SK-N-SH (cell line): ENCODE data around the gene TCOF1. TPM values are rescaled to one million over a fixed set of nuclear protein-coding genes. Genes with fewer than 3 reads are reported as not detected.

Experiments
- CTCF ChIA-PET: fragments of 300-600, 350-600 bp; formaldehyde crosslinking; extraction: SDS; loops from one replicate; lab custom pipeline; 2021; lab: Yijun Ruan, JAX
- POLR2A ChIA-PET: fragments of 350-600 bp; sonication (Branson Sonifier 250); formaldehyde crosslinking; extraction: SDS; loops from one replicate; lab custom pipeline; 2020; ENCODE audit warnings: antibody characterized with exemption, inconsistent platforms; lab: Yijun Ruan, JAX
- DNase-seq: peaks from one replicate; pipeline ENCODE4 v3.0.0; 2012
- H2AFZ ChIP-seq: fragments of 200-600 bp; sonication (generic); 2 replicates; pipeline ENCODE4 v1.8.1; 2016; ENCODE audit warnings: antibody characterized with exemption, mild to moderate bottlenecking, low read depth
- H3F3A ChIP-seq: fragments of 200-600 bp; sonication (generic); replicated peaks from 2 replicates; pipeline ENCODE3; 2016; ENCODE audit warnings: antibody characterized with exemption, mild to moderate bottlenecking; ENCODE audit not compliant: insufficient read depth
- H3K27ac ChIP-seq, 2 experiments: fragments of 200-500 bp in 1 of 2; fragments of 200-600 bp in 1 of 2; sonication (Bioruptor generic) in 1 of 2; sonication (generic), shearing (Covaris generic) in 1 of 2; 2 replicates each; pipeline versions ENCODE4 v1.5.1 to v1.6.1; 2014 to 2016; ENCODE audit warnings: low read depth in 2 of 2, inconsistent platforms in 1 of 2, low read length in 1 of 2, mild to moderate bottlenecking in 1 of 2, mixed read lengths in 1 of 2
- H3K27me3 ChIP-seq: fragments of 200-600 bp; sonication (generic), shearing (Covaris generic); 2 replicates; pipeline ENCODE4 v1.6.1; 2016; ENCODE audit warnings: mixed run types; ENCODE audit not compliant: insufficient read depth
- H3K36me3 ChIP-seq, 2 experiments: fragments of 200-500 bp in 1 of 2; fragments of 200-600 bp in 1 of 2; sonication (Bioruptor generic) in 1 of 2; sonication (generic) in 1 of 2; replicated peaks in 1 of 2; 2 replicates each; pipeline versions ENCODE3 to v1.5.1; 2014 to 2016; ENCODE audit warnings: low read length in 1 of 2, mild to moderate bottlenecking in 1 of 2; ENCODE audit not compliant: insufficient read depth in 2 of 2, control insufficient read depth in 1 of 2
- H3K4me1 ChIP-seq, 2 experiments: fragments of 200-500 bp in 1 of 2; fragments of 200-600 bp in 1 of 2; sonication (Bioruptor generic) in 1 of 2; sonication (generic), shearing (Covaris generic) in 1 of 2; 2 replicates each; pipeline versions ENCODE4 v1.5.1 to v1.6.1; 2014 to 2016; ENCODE audit warnings: low read depth in 1 of 2, low read length in 1 of 2, mixed run types in 1 of 2; ENCODE audit not compliant: insufficient read depth in 2 of 2, control insufficient read depth in 1 of 2
- H3K4me2 ChIP-seq: fragments of 200-600 bp; sonication (generic), shearing (Covaris generic); 2 replicates; pipeline ENCODE4 v1.6.1; 2017; ENCODE audit warnings: mixed run types
- H3K4me3 ChIP-seq, 2 experiments: fragments of 200-500 bp in 1 of 2; fragments of 200-600 bp in 1 of 2; sonication (Bioruptor generic) in 1 of 2; sonication (generic), shearing (Covaris generic) in 1 of 2; 2 replicates each; pipeline versions ENCODE4 v1.5.1 to v1.8.1; 2014 to 2016; ENCODE audit warnings: low read depth in 2 of 2, inconsistent platforms in 1 of 2, low read length in 1 of 2, mild to moderate bottlenecking in 1 of 2, mixed read lengths in 1 of 2, moderate library complexity in 1 of 2
- H3K79me2 ChIP-seq: fragments of 200-600 bp; sonication (generic); 2 replicates; pipeline ENCODE4 v1.8.1; 2017; ENCODE audit warnings: mild to moderate bottlenecking; ENCODE audit not compliant: insufficient read depth
- H3K9ac ChIP-seq: fragments of 200-600 bp; sonication (generic); 2 replicates; pipeline ENCODE4 v1.6.1; 2017; ENCODE audit warnings: mixed run types
- H3K9me2 ChIP-seq: fragments of 200-600 bp; sonication (generic); 2 replicates; pipeline ENCODE4 v1.6.1; 2017; ENCODE audit warnings: mixed run types
- H3K9me3 ChIP-seq: fragments of 200-600 bp; sonication (generic); 2 replicates; pipeline ENCODE4 v1.6.1; 2017; ENCODE audit warnings: mixed run types, mild to moderate bottlenecking, moderate library complexity
- H4K20me1 ChIP-seq: fragments of 200-600 bp; sonication (generic); 2 replicates; pipeline ENCODE4 v1.6.1; 2017; ENCODE audit warnings: mild to moderate bottlenecking, mixed run types; ENCODE audit not compliant: insufficient read depth
- CHD2 ChIP-seq: fragments of 150-350 bp; IDR thresholded peaks from 2 replicates; pipeline ENCODE4 v1.6.1; 2018; ENCODE audit warnings: low read length; ENCODE audit not compliant: partially characterized antibody
- EP300 ChIP-seq, 2 experiments: IDR thresholded peaks; 2 replicates each; pipeline versions ENCODE4 v1.4.0 to v1.6.1; 2012; ENCODE audit warnings: borderline replicate concordance in 1 of 2, low read depth in 1 of 2, low read length in 1 of 2
- FOSL2 ChIP-seq: IDR thresholded peaks from 2 replicates; pipeline ENCODE4 v1.4.0; 2012; ENCODE audit warnings: low read depth, mild to moderate bottlenecking, moderate library complexity, borderline replicate concordance
- FOXM1 ChIP-seq: IDR thresholded peaks from 2 replicates; pipeline ENCODE4 v1.4.0; 2012; ENCODE audit warnings: low read depth, mild to moderate bottlenecking
- GABPA ChIP-seq: IDR thresholded peaks from 2 replicates; pipeline ENCODE4 v1.4.0; 2012; ENCODE audit warnings: low read depth, mild to moderate bottlenecking
- JUND ChIP-seq: IDR thresholded peaks from 2 replicates; pipeline ENCODE4 v1.4.0; 2012
- RAD21 ChIP-seq: IDR thresholded peaks from 2 replicates; pipeline ENCODE4 v1.6.1; 2012; ENCODE audit warnings: mild to moderate bottlenecking, low read length
- RFX5 ChIP-seq: IDR thresholded peaks from 2 replicates; pipeline ENCODE4 v1.6.1; 2012; ENCODE audit warnings: mild to moderate bottlenecking, improper control_type of control experiment, low read length
- RXRA ChIP-seq: IDR thresholded peaks from 2 replicates; pipeline ENCODE4 v1.4.0; 2012; ENCODE audit warnings: low read depth, mild to moderate bottlenecking, borderline replicate concordance
- TAF1 ChIP-seq: IDR thresholded peaks from 2 replicates; pipeline ENCODE4 v1.6.1; 2012; ENCODE audit warnings: low read depth, mild to moderate bottlenecking, low read length, moderate library complexity, borderline replicate concordance
- TCF12 ChIP-seq: IDR thresholded peaks from 2 replicates; pipeline ENCODE4 v1.4.0; 2012
- TEAD4 ChIP-seq: IDR thresholded peaks from 2 replicates; pipeline ENCODE4 v1.4.0; 2012; ENCODE audit warnings: mild to moderate bottlenecking, borderline replicate concordance; ENCODE audit not compliant: insufficient read depth
- YY1 ChIP-seq: IDR thresholded peaks from 2 replicates; pipeline ENCODE4 v1.4.0; 2012; ENCODE audit warnings: low read depth, mild to moderate bottlenecking
- WGBS: methylation state at CpG from one replicate; pipeline ENCODE4 v1.1.6; 2017; ENCODE audit warnings: low lambda C conversion rate; 5-methylcytosine and 5-hydroxymethylcytosine counted together
- polyA plus RNA-seq, 3 experiments: library from polyadenylated mRNA; depleted of rRNA; stranded (reverse); fragments of >200 nt; gene quantifications; 2 replicates each; pipeline ENCODE4 v1.2.3, GENCODE V29; 2012
- TF ChIP-seq, protein P1 (sequence below): fragments of 150-350 bp; IDR thresholded peaks from 2 replicates; pipeline ENCODE4 v1.6.1; 2017; ENCODE audit warnings: antibody characterized with exemption, low read length, low read depth, borderline replicate concordance
- TF ChIP-seq, protein P2 (sequence below): fragments of 150-350 bp; IDR thresholded peaks from 2 replicates; pipeline ENCODE4 v1.6.1; 2016; ENCODE audit warnings: mild to moderate bottlenecking, low read depth, low read length
- TF ChIP-seq, protein P3 (sequence below): IDR thresholded peaks from 2 replicates; pipeline ENCODE4 v1.4.0; 2012; ENCODE audit warnings: low read depth
- TF ChIP-seq, protein P4 (sequence below): fragments of 200-600 bp; sonication (generic); IDR thresholded peaks from 2 replicates; pipeline ENCODE4 v1.6.1; 2017; ENCODE audit warnings: antibody characterized with exemption, mild to moderate bottlenecking, moderate library complexity

TCOF1 gene
- polyA plus RNA-seq, 1 of the 3 experiments (the other 2 are of a cell fraction) = 33.0 TPM

DNA sequence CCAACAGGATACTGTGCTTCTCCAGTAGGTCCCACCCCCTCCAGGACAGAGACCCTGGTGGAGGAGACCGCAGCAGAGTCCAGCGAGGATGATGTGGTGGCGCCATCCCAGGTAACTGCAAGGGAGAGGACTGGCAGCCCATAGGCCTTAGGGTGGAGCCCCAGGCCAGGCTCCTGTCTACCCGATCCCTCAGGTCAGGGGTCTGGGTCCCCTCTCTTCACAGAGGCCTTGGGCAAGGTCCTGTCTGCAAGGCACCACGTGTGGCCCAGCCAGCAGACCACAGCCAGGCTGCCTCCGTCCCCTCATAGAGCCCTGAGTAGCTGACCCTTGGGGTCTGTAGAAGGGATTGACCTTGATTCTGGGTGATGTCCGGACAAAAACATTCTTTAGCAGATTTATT, 35.2 kb downstream of the TCOF1 start:
- Histone ChIP-seq H3K4me2 (no peak overlapping the region), H3K27me3 (no peaks in the 10 kb centered on the region), H3K4me3 (no peak overlapping the region), H3K4me1 (no peaks in the 10 kb centered on the region), H3K27ac (no peak overlapping the region), H3F3A (peaks cover 4% of the 10 kb centered on the region), H3K9me3 (no peaks in the 10 kb centered on the region), H2AFZ (no peak overlapping the region), H3K36me3 (peaks cover 29 to 91% of the 10 kb centered on the region in 2 experiments), H3K9me2 (no peaks in the 10 kb centered on the region), H3K79me2 (no peaks in the 10 kb centered on the region), H4K20me1 (no peaks in the 10 kb centered on the region), H3K9ac (no peak overlapping the region)
- 87% methylated on average over 2 of the region's 7 CpGs for WGBS
- CTCF ChIA-PET = no interaction called here
- POLR2A ChIA-PET = interaction anchor here (1.3 kb wide), 1 partner anchor 11 kb away, joined by 5 read pairs; no protein-coding TSS in a partner anchor
- no peak for DNase-seq
- TF ChIP-seq, protein P1, sequence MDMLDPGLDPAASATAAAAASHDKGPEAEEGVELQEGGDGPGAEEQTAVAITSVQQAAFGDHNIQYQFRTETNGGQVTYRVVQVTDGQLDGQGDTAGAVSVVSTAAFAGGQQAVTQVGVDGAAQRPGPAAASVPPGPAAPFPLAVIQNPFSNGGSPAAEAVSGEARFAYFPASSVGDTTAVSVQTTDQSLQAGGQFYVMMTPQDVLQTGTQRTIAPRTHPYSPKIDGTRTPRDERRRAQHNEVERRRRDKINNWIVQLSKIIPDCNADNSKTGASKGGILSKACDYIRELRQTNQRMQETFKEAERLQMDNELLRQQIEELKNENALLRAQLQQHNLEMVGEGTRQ = no peak
- TF ChIP-seq TEAD4 (no peak), RAD21 (no peak)
- TF ChIP-seq, protein P2, sequence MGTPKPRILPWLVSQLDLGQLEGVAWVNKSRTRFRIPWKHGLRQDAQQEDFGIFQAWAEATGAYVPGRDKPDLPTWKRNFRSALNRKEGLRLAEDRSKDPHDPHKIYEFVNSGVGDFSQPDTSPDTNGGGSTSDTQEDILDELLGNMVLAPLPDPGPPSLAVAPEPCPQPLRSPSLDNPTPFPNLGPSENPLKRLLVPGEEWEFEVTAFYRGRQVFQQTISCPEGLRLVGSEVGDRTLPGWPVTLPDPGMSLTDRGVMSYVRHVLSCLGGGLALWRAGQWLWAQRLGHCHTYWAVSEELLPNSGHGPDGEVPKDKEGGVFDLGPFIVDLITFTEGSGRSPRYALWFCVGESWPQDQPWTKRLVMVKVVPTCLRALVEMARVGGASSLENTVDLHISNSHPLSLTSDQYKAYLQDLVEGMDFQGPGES = no peak

DNA sequence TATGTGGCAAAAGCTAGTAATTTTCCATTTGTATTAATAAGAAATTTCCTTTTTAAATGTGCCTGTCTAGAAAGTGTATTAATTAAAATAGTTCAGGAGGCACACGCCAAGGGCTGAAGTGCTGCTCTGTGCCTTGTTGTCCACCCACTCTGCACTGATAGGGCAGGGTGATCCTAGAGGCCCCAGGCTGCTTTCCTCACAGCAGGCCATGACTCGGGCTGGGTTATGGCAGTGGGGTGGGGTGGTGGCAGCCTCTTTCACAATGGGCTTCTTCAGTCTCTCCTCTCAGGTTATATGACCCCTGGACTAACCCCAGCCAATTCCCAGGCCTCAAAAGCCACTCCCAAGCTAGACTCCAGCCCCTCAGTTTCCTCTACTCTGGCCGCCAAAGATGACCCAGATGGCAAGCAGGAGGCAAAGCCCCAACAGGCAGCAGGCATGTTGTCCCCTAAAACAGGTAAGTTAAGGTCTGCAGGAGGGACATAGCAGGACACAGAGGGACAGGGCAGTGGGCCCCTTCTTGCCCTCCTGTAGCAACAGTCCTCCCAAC, 35.7 kb downstream of the TCOF1 start:
- peaks cover 27 to 89% of the 10 kb centered on the region in 2 experiments for H3K36me3 ChIP-seq
- no peak overlapping the region for H3K4me3 ChIP-seq
- no peaks in the 10 kb centered on the region for H3K9me2 ChIP-seq
- no peaks in the 10 kb centered on the region for H3K9me3 ChIP-seq
- no peaks in the 10 kb centered on the region for H3K27me3 ChIP-seq
- no peaks in the 10 kb centered on the region for H4K20me1 ChIP-seq
- no peak overlapping the region for H2AFZ ChIP-seq
- no peaks in the 10 kb centered on the region for H3K79me2 ChIP-seq
- no peak overlapping the region for H3K27ac ChIP-seq
- no peak overlapping the region for H3K4me2 ChIP-seq
- TF ChIP-seq RXRA (no peak), TAF1 (no peak)
- TF ChIP-seq, protein P3, sequence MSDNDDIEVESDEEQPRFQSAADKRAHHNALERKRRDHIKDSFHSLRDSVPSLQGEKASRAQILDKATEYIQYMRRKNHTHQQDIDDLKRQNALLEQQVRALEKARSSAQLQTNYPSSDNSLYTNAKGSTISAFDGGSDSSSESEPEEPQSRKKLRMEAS = no peak
- 95% methylated on average over 3 of the region's 3 CpGs for WGBS
- H3K4me1 ChIP-seq = no peaks in the 10 kb centered on the region
- DNase-seq = no peak
- peaks cover 4% of the 10 kb centered on the region for H3F3A ChIP-seq
- no peak overlapping the region for H3K9ac ChIP-seq
- POLR2A ChIA-PET = interaction anchor here (1.3 kb wide), 1 partner anchor 11 kb away, joined by 5 read pairs; no protein-coding TSS in a partner anchor
- CTCF ChIA-PET = no interaction called here

DNA sequence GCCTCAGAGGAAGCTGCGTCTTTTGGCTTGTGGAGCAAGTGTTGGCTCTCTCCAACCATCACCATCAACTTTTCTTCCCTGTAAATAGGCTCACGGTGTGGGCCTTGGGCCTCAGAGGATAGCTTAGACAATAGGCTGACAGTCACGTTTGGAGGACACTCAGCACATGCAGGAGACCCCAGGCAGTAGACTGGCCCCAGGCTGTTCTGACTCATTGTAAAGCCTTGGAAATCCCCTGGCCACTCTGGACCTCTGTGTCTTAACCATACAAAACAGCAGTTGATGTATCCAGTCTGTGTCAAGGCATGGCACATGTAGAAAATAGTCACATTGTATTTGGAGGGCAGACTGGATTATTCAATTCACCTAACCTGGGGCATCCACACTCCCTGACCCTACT, 36.6 kb downstream of the TCOF1 start:
- H3K27ac ChIP-seq = no peak overlapping the region
- no peaks in the 10 kb centered on the region for H3F3A ChIP-seq
- H3K9ac ChIP-seq = no peak overlapping the region
- no peaks in the 10 kb centered on the region for H3K27me3 ChIP-seq
- ChIA-PET CTCF (interaction anchor here (1.2 kb wide), 1 partner anchor 13 kb away, joined by 5 read pairs; no protein-coding TSS in a partner anchor), POLR2A (interaction anchor here (0.7 kb wide), 1 partner anchor 16 kb away, joined by 5 read pairs; no protein-coding TSS in a partner anchor)
- no peaks in the 10 kb centered on the region for H3K9me3 ChIP-seq
- H2AFZ ChIP-seq = no peak overlapping the region
- no peaks in the 10 kb centered on the region for H3K9me2 ChIP-seq
- H3K4me1 ChIP-seq = no peaks in the 10 kb centered on the region
- no peak overlapping the region for H3K4me3 ChIP-seq
- H3K79me2 ChIP-seq = no peaks in the 10 kb centered on the region
- H4K20me1 ChIP-seq = no peaks in the 10 kb centered on the region
- 80% methylated on average over 2 of the region's 3 CpGs for WGBS
- DNase-seq = no peak
- no peak overlapping the region for H3K4me2 ChIP-seq
- peaks cover 21 to 91% of the 10 kb centered on the region in 2 experiments for H3K36me3 ChIP-seq
- no peak for TF ChIP-seq GABPA
- no peak for TF ChIP-seq TCF12
- TF ChIP-seq FOXM1 = no peak
- TF ChIP-seq EP300 (IDR thresholded peaks at IDR 0.05; ENCODE audit: borderline replicate concordance in 1 of 2, low read depth in 1 of 2, low read length in 1 of 2) = no peak
- TF ChIP-seq JUND = no peak
- TF ChIP-seq, protein P4, sequence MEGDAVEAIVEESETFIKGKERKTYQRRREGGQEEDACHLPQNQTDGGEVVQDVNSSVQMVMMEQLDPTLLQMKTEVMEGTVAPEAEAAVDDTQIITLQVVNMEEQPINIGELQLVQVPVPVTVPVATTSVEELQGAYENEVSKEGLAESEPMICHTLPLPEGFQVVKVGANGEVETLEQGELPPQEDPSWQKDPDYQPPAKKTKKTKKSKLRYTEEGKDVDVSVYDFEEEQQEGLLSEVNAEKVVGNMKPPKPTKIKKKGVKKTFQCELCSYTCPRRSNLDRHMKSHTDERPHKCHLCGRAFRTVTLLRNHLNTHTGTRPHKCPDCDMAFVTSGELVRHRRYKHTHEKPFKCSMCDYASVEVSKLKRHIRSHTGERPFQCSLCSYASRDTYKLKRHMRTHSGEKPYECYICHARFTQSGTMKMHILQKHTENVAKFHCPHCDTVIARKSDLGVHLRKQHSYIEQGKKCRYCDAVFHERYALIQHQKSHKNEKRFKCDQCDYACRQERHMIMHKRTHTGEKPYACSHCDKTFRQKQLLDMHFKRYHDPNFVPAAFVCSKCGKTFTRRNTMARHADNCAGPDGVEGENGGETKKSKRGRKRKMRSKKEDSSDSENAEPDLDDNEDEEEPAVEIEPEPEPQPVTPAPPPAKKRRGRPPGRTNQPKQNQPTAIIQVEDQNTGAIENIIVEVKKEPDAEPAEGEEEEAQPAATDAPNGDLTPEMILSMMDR = no peak
- TF ChIP-seq TAF1 = no peak
- TF ChIP-seq FOSL2 = no peak
- TF ChIP-seq YY1 = no peak
- no peak for TF ChIP-seq CHD2
- TF ChIP-seq, protein P1 = no peak
- no peak for TF ChIP-seq RFX5
